ENCODE results near the gene ERP44.

- TF ChIP-seq CTCF (IDR thresholded peaks at IDR 0.05): no peak
- no peak for TF ChIP-seq EZH2 (IDR thresholded peaks at IDR 0.05)
- no peak for TF ChIP-seq EZH2phosphoT487 (IDR thresholded peaks at IDR 0.05)
These were observed 69.5 kb downstream of the ERP44 start for GRCh38 chr9:100029251-100029650.
